ENCODE measurements around the gene C17orf67.

The C17orf67 gene

DNA sequence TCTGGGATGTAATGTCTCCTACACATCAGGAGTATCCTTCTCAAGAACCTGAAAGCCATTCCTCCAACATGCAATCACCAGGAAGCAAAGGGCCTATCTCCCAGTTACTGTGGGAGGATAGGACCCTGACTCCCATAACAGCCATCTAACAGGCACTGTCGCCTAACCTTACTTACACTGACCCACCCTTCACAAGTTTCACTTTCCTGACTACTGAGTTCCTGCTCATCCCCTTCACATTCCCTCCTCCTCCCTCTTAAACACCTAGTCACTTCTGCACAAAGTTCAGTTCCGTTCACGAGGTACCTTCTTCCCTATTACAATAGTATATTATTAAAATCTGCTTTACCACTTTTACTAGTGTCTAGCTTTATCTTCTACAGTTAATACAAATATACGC is 1.3 kb downstream of the C17orf67 start:
- DNase-seq, result no peak

DNA sequence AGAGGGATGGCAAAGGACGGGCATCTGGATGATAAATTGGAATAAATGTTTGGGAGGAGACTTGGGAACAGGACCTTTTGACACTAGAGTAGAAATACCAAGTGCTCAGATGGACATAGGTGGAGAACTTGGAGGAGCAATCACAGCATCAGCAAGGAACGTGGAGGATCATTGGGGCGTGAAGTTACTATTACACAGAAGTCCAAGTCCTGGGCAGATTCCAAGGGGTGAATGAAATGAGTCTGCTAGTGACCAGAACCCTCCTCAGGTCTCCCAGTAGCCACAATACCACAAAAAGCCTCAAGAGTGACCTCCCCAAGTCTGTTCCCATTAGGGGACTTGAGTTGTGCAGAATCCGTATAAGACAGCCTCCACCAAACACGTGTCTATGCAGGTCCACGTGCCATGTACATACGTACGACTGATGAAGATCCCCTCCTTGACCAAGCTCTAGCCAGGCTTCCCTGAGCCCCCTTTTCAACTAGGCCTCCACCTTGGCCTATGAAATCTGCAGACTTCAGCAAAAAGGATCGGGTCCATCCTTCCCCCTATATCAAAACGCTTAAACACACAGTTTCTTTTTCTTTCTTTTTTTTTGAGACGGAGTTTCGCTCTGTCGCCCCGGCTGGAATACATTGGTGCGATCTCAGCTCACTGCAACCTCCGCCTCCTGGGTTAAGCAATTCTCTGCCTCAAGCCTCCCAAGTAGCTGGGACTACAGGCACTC is 2.2 kb downstream of the C17orf67 start:
- no peak for DNase-seq

GRCh38 chr17:56830726-56831368 is 2.9 kb downstream of the C17orf67 start:
- no peak for DNase-seq

GRCh38 chr17:56826611-56827414 is 6.9 kb downstream of the C17orf67 start:
- DNase-seq, result no peak

DNA sequence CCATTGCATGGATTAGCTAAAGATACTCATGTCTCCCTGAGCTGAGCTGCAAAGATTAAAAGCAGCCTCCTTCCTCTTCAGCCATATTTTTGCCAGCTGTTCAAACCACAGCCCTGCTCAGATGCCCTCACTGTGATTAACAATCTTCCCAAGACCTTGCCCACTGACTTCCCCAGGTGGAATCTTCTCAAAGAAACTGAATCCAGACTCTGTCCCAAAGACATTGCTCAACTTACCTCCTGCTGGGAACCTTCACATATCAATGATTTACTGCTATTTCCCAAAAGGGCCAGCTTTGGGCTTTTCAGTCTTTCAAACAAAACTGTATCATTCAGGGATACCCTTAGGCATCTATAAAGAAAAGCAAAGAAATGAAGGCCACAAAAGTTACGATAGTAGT is 9.2 kb downstream of the C17orf67 start:
- DNase-seq, result no peak

DNA sequence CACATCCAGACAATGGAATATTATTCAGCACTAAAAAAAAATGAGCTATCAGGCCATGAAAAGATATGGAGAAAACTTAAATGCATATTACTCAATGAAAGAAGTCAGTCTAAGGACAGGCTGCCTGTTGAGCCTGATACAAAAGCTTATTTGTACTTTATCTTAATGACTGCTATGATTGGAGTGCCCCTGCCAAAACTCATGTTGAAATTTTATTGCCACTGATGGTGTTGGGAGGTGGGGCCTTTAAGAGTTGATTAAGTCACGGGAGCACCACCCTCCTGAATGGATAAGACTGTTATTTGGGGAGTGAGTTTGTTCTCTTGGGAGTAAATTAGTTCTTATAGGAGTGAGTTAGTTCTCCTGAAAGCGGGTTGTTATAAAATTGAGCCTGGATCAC is 9.9 kb downstream of the C17orf67 start:
- DNase-seq, result no peak

DNA sequence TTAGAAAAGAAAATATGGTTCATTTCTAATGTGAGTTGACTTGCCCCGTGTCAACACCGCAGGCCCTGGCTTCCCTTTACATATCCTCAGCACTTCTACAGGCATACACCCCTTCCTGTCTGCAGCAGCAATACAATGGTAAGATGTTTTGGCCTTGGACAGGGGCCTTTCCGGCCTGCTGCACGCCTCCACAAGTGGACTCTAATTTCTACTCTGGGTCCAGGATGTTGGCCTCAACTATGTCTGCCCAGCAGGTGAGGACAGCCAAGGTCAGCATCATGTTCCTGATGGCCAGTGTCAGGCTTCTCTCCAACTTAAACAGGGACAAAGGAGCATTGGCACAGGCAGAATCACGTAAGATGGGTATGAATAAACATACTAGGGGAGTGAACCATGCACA is 11.0 kb downstream of the C17orf67 start:
- no peak for DNase-seq

DNA sequence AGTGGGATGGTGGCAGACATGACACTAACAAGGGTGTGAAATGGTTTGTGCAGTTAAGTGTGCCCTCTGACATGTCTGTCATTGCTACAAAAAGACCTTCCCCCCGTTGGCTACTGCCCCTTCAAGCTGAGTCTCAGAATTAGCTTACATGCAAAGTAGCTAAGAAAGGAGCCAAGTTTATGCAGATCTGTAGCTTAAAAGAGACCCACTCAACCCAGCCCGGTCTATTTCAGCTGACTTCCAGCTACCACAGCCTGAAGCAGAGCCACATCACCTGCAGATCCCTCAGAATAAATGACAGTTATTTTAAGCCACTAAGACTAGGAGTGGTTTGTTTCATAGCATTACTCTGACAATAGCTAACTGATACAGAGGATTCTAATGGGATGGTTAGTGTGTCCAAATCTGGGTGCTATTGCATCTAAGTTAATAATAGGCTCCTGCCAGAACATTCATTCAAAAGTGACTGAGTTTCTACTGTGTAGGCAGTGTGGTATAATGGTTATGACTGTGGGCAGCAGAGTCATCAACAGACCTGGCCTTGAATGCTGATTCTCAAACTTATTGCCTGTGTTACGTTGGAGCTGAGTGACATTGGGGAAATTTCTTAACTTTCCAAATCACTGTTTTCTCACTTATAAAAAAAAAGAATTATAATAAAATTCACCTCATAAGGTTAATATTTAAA is 11.7 kb downstream of the C17orf67 start:
- DNase-seq, result no peak

GRCh38 chr17:56820207-56820606 is 13.5 kb downstream of the C17orf67 start:
- DNase-seq, result no peak

- DNase-seq, result peak; percentile 79
These were observed 14.1 kb downstream of the C17orf67 start for GRCh38 chr17:56819431-56820145.

DNA sequence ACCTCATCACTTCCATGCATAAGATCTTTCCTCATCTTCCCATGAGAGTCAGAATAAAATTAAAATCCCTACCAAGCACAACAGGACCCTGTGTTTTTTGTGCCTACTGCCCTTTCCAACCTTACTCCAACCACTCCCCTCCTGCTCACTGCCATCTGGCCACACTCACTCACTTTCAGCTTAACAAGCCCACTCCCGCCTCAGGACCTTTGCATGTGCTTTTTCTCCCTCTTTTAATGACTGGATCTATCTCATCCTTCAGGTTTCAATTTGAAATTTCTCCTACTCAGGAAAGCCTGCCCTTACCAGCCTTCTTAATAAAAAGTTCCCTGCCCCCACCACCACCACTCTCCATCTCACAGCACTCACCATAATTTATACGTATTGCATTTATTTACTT is 14.7 kb downstream of the C17orf67 start:
- DNase-seq, result no peak

- DNase-seq, result no peak
These were observed 16.7 kb downstream of the C17orf67 start for GRCh38 chr17:56817066-56817465.

- DNase-seq, result no peak
These were observed 18.0 kb downstream of the C17orf67 start for GRCh38 chr17:56815711-56816110.

DNA sequence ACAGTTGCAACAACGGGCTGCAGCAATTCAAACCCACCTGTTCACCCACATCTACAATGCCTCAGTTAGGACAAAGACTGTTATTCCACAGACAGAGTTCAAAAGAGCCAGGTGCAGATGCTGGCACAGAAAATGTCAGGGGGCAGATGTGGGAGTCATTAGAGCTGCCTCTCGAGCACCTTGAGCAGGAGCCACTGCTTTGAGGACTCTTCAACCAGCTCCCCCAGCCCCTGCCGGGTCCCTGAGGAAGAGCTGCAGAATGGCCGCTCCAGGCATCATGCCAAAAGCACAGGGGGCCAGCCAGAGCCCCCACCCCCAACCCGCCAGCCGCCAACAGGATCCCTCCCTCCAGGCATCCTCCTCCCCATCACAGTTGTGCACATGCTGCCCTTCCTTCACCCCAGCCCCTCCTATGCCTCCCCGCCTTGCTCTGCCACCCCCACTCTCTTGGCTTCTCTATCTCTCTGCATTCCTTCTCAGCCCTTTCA is 20.8 kb downstream of the C17orf67 start:
- DNase-seq, result no peak

GRCh38 chr17:56810891-56811775 is 22.6 kb downstream of the C17orf67 start:
- DNase-seq, result no peak

DNA sequence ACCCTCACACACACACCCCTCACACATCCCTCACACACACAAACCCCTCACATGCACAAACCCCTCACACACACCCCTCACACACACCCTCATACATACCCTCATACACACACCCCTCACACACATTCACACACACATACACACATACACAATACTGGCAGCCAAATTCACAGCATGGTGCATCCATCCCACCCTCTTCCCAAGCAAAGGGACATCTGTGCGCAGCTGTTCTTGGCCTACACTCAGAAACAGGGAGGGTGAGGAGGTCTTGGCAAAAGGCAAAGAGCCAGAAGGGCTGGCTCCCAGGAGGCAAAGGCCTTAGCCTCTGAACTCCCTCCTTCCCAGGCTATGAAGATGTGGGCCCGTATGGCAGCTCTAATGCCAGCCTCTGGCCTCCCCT is 23.4 kb downstream of the C17orf67 start:
- no peak for DNase-seq

- no peak for DNase-seq
These were observed 23.9 kb downstream of the C17orf67 start for GRCh38 chr17:56809820-56810179.

DNA sequence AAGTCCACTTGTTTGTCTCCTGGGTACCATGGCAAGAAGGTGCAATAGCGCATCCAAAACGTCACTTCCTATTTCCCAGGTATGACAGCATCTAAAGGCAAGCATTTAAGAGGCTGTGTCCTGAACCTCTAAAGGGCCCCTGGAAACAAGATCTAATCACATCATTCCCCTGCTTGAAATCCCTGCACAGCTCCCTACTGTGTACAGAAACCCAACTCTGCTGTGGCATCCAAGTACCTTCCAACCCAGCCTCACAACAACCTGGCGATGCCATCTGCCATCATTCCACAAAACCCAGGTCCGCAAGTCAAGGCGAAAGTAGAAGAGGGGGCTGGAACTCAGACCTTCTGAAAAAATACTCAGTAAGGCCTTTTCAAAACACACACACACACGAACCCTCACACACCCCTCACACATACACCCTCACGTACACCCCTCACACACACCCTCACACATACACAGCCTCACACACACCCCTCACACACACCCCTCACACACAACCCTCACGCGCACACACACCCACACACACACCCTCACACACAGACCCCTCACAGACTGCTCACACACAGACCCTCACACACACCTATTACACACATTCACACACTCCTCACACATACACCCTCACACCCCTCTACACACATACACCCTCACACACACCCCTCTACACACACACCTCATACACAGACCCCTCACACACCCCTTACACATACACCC is 24.5 kb downstream of the C17orf67 start:
- no peak for DNase-seq

DNA sequence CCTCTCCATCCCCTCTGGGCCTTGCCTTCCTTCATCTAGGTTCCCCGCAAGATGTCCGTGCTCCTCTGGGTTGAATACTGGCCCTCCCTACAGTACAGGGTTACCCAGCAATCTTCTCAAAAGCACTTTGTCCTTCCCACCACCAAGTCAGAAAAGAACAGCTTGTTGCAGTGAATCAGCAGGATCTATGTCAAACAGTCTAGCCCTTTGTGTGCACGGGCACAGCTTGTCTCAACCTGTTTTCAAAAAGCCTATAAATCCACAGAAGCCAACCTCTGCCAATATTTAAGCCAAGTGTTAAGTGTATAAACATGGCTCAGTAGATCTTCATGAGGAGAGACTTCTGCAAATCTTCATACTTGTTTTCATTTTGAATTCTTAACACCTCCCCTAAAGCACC is 25.2 kb downstream of the C17orf67 start:
- DNase-seq, result no peak

- DNase-seq, result no peak
These were observed 26.0 kb downstream of the C17orf67 start for GRCh38 chr17:56807723-56808122.

DNA sequence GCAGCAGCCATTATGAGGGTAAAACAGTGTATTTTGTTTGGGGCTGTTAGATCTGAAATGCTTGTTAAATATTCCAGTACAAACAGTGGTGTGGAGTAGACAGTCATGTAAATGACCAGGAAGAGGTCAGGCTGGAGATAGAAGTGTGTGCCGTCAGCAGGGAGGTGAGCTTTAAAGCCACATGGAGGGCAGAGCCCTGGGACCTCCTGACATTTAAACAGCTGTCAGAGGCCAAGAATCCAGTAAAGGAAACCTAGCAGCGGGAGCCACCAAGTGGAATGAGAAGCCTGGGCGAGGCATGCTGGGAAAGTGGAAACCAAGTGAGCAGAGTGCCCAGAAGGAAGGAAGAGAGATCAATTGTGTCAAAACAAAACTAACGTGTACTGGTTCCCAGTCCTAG is 26.8 kb downstream of the C17orf67 start:
- DNase-seq, result no peak

Data from stimulated activated CD4-positive, alpha-beta T cell treated with anti-CD3 and anti-CD28 coated beads, Interleukin-15, amount 100 ng/mL, for 24 hours (primary cell).